WTC11 (cell line): ENCODE results near the gene YIPF5. TPM values are rescaled to one million over a fixed set of nuclear protein-coding genes. Genes with fewer than 3 reads are reported as not detected.

ENCODE experiments used
- ATAC-seq: fragments of 200-7000 bp; cut with Tn5 transposase; 2 replicates; pipeline ENCODE4 v1.10.0; 2021; ENCODE audit warnings: mild to moderate bottlenecking, moderate library complexity
- CTCF ChIA-PET: fragments of 300-600 bp; sonication (Branson Sonifier 250); formaldehyde crosslinking; loops from one replicate; lab custom pipeline; 2021; ENCODE audit warnings: antibody characterized with exemption; lab: Charles Lee
- POLR2A ChIA-PET: fragments of 350-600 bp; sonication (Branson Sonifier 250); formaldehyde crosslinking; loops from one replicate; lab custom pipeline; 2021; ENCODE audit warnings: antibody characterized with exemption; lab: Charles Lee
- DNase-seq: peaks from one replicate; pipeline ENCODE4 v3.0.0; 2021; ENCODE audit warnings: low spot score
- H3K27ac Mint-ChIP-seq: 2 replicates; pipeline ENCODE4 v1.8.0; 2021; ENCODE audit warnings: mixed read lengths
- H3K27me3 Mint-ChIP-seq: 2 replicates; pipeline ENCODE4 v1.8.0; 2021; ENCODE audit warnings: low read depth, mild to moderate bottlenecking, moderate library complexity, mixed read lengths
- H3K36me3 Mint-ChIP-seq: 2 replicates; pipeline ENCODE4 v1.8.0; 2021; ENCODE audit warnings: mixed read lengths
- H3K4me1 Mint-ChIP-seq: 2 replicates; pipeline ENCODE4 v1.8.0; 2022; ENCODE audit warnings: mixed read lengths
- H3K4me3 Mint-ChIP-seq: 2 replicates; pipeline ENCODE4 v1.8.0; 2021; ENCODE audit warnings: mild to moderate bottlenecking, moderate library complexity, mixed read lengths
- H3K9me3 Mint-ChIP-seq: 2 replicates; pipeline ENCODE4 v1.8.0; 2021; ENCODE audit warnings: mixed read lengths
- CREM ChIP-seq: sonication (generic); formaldehyde crosslinking; IDR thresholded peaks from 2 replicates; pipeline ENCODE4 v1.8.1; 2022; ENCODE audit warnings: mild to moderate bottlenecking, missing genetic modification reagents, moderate library complexity
- FOXJ3 ChIP-seq: sonication (generic); formaldehyde crosslinking; IDR thresholded peaks from 2 replicates; pipeline ENCODE4 v1.9.0; 2021; ENCODE audit warnings: missing genetic modification reagents, mild to moderate bottlenecking, borderline replicate concordance
- FOXK1 ChIP-seq: sonication (generic); formaldehyde crosslinking; IDR thresholded peaks from 2 replicates; pipeline ENCODE4 v1.8.0; 2022; ENCODE audit warnings: mild to moderate bottlenecking, moderate library complexity, missing genetic modification reagents
- FOXP1 ChIP-seq: sonication (generic); formaldehyde crosslinking; IDR thresholded peaks from 2 replicates; pipeline ENCODE4 v1.8.0; 2022; ENCODE audit warnings: missing genetic modification reagents, mild to moderate bottlenecking, moderate library complexity, borderline replicate concordance
- MXD4 ChIP-seq: fragments of 250-450 bp; sonication (Bioruptor Pico); IDR thresholded peaks from 2 replicates; pipeline ENCODE4 v1.8.0; 2021; ENCODE audit warnings: mild to moderate bottlenecking, moderate library complexity, borderline replicate concordance
- NFE2L1 ChIP-seq: sonication (generic); formaldehyde crosslinking; IDR thresholded peaks from 2 replicates; pipeline ENCODE4 v1.8.1; 2023; ENCODE audit warnings: missing genetic modification reagents
- NFYB ChIP-seq: sonication (generic); formaldehyde crosslinking; conservative IDR thresholded peaks from 2 replicates; pipeline ENCODE4 v1.8.0; 2022; ENCODE audit warnings: low read depth, missing genetic modification reagents
- NR2C2 ChIP-seq: sonication (generic); formaldehyde crosslinking; IDR thresholded peaks from 2 replicates; pipeline ENCODE4 v1.8.0; 2022; ENCODE audit warnings: mild to moderate bottlenecking, missing genetic modification reagents
- RORB ChIP-seq: fragments of 250-450 bp; sonication (Bioruptor Pico); IDR thresholded peaks from 2 replicates; pipeline ENCODE4 v1.9.0; 2021; ENCODE audit warnings: mild to moderate bottlenecking
- SMAD3 ChIP-seq: sonication (generic); formaldehyde crosslinking; IDR thresholded peaks from 2 replicates; pipeline ENCODE4 v1.8.0; 2022; ENCODE audit warnings: missing genetic modification reagents, mild to moderate bottlenecking, borderline replicate concordance
- ZNF423 ChIP-seq: fragments of 250-450 bp; sonication (Bioruptor Pico); IDR thresholded peaks from 2 replicates; pipeline ENCODE4 v2.1.2; 2022; ENCODE audit warnings: mild to moderate bottlenecking, moderate library complexity
- total RNA-seq: library from RNA; stranded (reverse); gene quantifications from 3 replicates; pipeline ENCODE4 v1.2.3, GENCODE V29; 2021
- TF ChIP-seq, protein P1 (sequence below): fragments of 250-450 bp; sonication (Bioruptor Pico); IDR thresholded peaks from 2 replicates; pipeline ENCODE4 v1.8.0; 2021; ENCODE audit warnings: mild to moderate bottlenecking
- TF ChIP-seq, protein P2 (sequence below): sonication (generic); formaldehyde crosslinking; IDR thresholded peaks from 2 replicates; pipeline ENCODE4 v1.8.0; 2022; ENCODE audit warnings: mild to moderate bottlenecking, missing genetic modification reagents
- TF ChIP-seq, protein P3 (sequence below): sonication (generic); formaldehyde crosslinking; IDR thresholded peaks from 2 replicates; pipeline ENCODE4 v1.8.1; 2022; ENCODE audit warnings: low read depth, mild to moderate bottlenecking, moderate library complexity, missing genetic modification reagents, borderline replicate concordance
- TF ChIP-seq, protein P4 (sequence below): sonication (generic); formaldehyde crosslinking; IDR thresholded peaks from 2 replicates; pipeline ENCODE4 v1.8.0; 2023; ENCODE audit warnings: mild to moderate bottlenecking, missing genetic modification reagents
- TF ChIP-seq, protein P5 (sequence below): fragments of 250-450 bp; sonication (Bioruptor Pico); conservative IDR thresholded peaks from 2 replicates; pipeline ENCODE4 v1.9.0; 2021; ENCODE audit warnings: mild to moderate bottlenecking

YIPF5 gene
- total RNA-seq, 1 experiment from 2014 or later = 39.2 TPM

DNA sequence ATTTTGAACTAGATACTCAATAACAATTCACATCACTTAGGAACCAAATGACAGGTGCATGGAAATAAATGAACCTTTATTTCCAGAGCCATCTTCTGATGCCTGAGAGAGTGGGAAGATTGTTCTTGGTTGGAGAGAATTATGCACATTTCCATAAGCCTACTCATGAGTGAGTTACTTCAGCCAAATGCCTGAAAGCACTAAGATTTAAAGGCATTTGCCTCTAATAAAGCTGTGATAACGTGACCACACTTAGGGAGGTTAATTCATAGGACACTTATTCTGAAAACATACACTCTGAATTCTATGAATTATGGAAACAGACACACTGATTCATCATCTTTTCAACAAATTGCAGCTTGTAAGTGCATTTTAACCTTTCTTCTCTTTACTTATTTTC, 40.2 kb upstream of the YIPF5 start (continued):
- TF ChIP-seq NFYB (no peak), CREM (no peak), FOXP1 (CRISPR knock-in tag) (no peak)
- TF ChIP-seq, protein P1, sequence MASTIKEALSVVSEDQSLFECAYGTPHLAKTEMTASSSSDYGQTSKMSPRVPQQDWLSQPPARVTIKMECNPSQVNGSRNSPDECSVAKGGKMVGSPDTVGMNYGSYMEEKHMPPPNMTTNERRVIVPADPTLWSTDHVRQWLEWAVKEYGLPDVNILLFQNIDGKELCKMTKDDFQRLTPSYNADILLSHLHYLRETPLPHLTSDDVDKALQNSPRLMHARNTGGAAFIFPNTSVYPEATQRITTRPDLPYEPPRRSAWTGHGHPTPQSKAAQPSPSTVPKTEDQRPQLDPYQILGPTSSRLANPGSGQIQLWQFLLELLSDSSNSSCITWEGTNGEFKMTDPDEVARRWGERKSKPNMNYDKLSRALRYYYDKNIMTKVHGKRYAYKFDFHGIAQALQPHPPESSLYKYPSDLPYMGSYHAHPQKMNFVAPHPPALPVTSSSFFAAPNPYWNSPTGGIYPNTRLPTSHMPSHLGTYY = no peak
- TF ChIP-seq, all 79 proteins: peak for 0

DNA sequence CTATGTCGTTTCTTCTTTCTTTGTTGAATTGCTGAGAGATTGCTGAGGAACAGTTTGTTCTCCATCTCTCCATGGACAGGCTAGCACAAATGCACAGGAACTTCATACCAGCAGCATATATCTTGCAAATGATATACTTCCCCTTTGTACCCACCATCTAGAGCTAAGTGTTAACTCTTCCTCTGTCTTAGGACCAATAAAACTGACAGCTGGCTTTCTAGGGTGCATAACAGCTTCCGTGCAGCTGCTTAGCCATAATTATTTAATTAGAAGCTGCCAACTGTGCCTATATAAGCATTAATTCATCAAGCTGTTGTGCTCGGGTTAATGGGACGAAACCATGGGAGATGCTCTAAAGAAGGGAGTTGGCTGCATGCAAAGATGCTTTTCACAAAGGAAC, 38.9 kb upstream of the YIPF5 start:
- POLR2A ChIA-PET = no interaction called here
- H3K4me1 Mint-ChIP-seq = peaks cover 11% of the 10 kb centered on the region
- no peaks in the 10 kb centered on the region for H3K36me3 Mint-ChIP-seq
- TF ChIP-seq RORB (CRISPR knock-in tag) (no peak), NFE2L1 (CRISPR knock-in tag) (no peak), FOXJ3 (CRISPR knock-in tag) (no peak), ZNF423 (no peak), FOXK1 (CRISPR knock-in tag) (no peak), NR2C2 (no peak), SMAD3 (no peak)
- TF ChIP-seq, protein P2, sequence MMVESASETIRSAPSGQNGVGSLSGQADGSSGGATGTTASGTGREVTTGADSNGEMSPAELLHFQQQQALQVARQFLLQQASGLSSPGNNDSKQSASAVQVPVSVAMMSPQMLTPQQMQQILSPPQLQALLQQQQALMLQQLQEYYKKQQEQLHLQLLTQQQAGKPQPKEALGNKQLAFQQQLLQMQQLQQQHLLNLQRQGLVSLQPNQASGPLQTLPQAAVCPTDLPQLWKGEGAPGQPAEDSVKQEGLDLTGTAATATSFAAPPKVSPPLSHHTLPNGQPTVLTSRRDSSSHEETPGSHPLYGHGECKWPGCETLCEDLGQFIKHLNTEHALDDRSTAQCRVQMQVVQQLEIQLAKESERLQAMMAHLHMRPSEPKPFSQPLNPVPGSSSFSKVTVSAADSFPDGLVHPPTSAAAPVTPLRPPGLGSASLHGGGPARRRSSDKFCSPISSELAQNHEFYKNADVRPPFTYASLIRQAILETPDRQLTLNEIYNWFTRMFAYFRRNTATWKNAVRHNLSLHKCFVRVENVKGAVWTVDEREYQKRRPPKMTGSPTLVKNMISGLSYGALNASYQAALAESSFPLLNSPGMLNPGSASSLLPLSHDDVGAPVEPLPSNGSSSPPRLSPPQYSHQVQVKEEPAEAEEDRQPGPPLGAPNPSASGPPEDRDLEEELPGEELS (CRISPR knock-in tag) = no peak
- TF ChIP-seq, protein P3, sequence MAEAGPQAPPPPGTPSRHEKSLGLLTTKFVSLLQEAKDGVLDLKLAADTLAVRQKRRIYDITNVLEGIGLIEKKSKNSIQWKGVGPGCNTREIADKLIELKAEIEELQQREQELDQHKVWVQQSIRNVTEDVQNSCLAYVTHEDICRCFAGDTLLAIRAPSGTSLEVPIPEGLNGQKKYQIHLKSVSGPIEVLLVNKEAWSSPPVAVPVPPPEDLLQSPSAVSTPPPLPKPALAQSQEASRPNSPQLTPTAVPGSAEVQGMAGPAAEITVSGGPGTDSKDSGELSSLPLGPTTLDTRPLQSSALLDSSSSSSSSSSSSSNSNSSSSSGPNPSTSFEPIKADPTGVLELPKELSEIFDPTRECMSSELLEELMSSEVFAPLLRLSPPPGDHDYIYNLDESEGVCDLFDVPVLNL (CRISPR knock-in tag) = no peak
- TF ChIP-seq, protein P4, sequence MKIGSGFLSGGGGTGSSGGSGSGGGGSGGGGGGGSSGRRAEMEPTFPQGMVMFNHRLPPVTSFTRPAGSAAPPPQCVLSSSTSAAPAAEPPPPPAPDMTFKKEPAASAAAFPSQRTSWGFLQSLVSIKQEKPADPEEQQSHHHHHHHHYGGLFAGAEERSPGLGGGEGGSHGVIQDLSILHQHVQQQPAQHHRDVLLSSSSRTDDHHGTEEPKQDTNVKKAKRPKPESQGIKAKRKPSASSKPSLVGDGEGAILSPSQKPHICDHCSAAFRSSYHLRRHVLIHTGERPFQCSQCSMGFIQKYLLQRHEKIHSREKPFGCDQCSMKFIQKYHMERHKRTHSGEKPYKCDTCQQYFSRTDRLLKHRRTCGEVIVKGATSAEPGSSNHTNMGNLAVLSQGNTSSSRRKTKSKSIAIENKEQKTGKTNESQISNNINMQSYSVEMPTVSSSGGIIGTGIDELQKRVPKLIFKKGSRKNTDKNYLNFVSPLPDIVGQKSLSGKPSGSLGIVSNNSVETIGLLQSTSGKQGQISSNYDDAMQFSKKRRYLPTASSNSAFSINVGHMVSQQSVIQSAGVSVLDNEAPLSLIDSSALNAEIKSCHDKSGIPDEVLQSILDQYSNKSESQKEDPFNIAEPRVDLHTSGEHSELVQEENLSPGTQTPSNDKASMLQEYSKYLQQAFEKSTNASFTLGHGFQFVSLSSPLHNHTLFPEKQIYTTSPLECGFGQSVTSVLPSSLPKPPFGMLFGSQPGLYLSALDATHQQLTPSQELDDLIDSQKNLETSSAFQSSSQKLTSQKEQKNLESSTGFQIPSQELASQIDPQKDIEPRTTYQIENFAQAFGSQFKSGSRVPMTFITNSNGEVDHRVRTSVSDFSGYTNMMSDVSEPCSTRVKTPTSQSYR (CRISPR knock-in tag) = no peak
- TF ChIP-seq, protein P5, sequence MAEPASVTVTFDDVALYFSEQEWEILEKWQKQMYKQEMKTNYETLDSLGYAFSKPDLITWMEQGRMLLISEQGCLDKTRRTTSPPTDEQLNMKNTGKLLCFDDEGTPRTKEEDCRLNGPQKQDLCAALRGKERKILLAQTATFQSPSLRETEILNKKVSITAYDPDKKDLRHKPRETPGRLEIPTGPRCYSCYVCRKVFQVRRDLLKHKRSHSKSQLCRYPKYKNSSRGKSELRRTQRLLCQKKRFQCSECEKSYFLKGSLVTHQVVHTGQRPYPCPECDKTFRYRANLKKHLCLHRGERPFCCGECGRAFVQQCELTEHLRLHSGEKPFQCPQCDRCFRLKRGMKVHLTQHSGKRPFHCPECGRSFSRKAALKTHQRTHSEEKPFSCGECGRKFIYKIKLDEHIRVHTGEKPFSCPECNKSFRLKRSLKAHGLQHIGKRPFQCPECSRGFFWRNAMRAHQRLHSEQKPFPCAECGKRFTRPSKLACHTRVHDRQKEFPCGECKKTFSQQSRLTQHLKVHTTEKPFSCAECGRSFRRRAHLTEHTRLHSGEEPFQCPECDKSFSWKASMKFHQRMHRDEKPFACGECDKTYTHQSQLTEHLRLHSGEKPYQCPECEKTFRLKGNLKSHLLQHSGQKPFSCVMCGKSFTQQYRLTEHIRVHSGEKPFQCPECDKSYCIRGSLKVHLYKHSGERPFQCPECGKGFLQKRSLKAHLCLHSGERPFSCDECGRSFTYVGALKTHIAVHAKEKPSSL (CRISPR knock-in tag) = no peak
- CTCF ChIA-PET = no interaction called here
- peaks cover 37% of the 10 kb centered on the region for H3K27me3 Mint-ChIP-seq
- DNase-seq (no peak), ATAC-seq (no peak)
- H3K9me3 Mint-ChIP-seq = no peaks in the 10 kb centered on the region
- no peak overlapping the region for H3K4me3 Mint-ChIP-seq
- no peak overlapping the region for H3K27ac Mint-ChIP-seq

DNA sequence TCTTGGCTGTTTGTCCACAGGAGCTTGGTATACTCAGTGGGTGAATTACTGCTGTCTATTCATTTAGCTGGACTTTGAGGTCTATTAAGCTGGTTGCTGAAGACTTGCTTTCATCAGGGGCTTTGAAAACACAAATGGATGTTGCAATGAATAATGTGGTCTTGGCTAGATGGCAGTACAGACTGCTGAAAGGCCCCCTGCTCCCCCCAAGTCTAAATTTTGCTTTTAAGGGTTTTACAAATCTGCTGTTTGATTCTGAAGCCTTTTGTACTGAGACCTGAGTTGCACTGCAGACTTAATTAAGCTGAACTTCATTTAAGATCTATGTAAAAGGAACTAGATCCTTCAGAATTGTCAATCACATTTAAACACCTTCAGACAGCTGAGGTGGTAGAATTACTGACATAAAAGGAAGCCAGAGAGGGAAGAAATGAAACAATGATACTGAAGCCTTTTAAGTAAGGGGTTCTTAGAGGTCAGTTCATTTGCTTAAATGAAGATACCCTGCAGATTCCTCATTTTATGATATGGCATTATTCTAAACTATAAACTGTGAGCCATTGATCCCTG, 37.5 kb upstream of the YIPF5 start:
- Mint-ChIP-seq H3K36me3 (no peaks in the 10 kb centered on the region), H3K27ac (no peak overlapping the region), H3K4me1 (peaks cover 12% of the 10 kb centered on the region), H3K9me3 (no peaks in the 10 kb centered on the region), H3K27me3 (peaks cover 40% of the 10 kb centered on the region), H3K4me3 (no peak overlapping the region)
- TF ChIP-seq MXD4 (CRISPR knock-in tag) (no peak), CREM (no peak)
- DNase-seq = no peak
- ChIA-PET CTCF (no interaction called here), POLR2A (no interaction called here)
- ATAC-seq = no peak
